ENCODE measurements around the gene S100A12. TPM values are rescaled to one million over a fixed set of nuclear protein-coding genes. Genes with fewer than 3 reads are reported as not detected.

S100A12 gene
- total and polyA plus RNA-seq, 9 donors: 0.70 to 2.4 (median 1.0) TPM; not detected in 2

DNA sequence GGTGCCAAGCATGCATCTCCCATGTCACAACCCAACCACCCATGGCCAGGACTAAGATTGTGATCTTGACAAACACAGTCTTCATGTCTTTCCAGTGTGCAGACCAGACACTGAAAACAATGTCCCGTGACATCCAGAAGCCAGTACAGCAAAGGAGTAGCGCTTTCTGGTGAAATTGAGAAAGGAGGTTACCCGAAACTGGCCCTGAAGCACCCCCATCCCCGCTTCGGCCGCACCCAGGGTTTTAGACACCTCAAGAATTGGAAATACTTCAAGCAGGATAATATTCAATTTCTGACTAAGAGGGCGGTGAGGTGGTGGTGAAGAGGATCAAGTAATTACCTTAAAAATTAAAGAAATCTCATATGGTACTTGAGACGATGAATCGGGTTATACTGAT is 26.0 kb upstream of the S100A12 start:
- no peaks in the 10 kb centered on the region for H3K9me3 ChIP-seq
- H3K27me3 ChIP-seq: no peaks in the 10 kb centered on the region
- no peak for DNase-seq
- TF ChIP-seq POLR2A (IDR thresholded peaks at IDR 0.05): no peak
- TF ChIP-seq, protein P1, sequence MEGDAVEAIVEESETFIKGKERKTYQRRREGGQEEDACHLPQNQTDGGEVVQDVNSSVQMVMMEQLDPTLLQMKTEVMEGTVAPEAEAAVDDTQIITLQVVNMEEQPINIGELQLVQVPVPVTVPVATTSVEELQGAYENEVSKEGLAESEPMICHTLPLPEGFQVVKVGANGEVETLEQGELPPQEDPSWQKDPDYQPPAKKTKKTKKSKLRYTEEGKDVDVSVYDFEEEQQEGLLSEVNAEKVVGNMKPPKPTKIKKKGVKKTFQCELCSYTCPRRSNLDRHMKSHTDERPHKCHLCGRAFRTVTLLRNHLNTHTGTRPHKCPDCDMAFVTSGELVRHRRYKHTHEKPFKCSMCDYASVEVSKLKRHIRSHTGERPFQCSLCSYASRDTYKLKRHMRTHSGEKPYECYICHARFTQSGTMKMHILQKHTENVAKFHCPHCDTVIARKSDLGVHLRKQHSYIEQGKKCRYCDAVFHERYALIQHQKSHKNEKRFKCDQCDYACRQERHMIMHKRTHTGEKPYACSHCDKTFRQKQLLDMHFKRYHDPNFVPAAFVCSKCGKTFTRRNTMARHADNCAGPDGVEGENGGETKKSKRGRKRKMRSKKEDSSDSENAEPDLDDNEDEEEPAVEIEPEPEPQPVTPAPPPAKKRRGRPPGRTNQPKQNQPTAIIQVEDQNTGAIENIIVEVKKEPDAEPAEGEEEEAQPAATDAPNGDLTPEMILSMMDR (IDR thresholded peaks at IDR 0.05): no peak
- no peak for TF ChIP-seq EP300 (IDR thresholded peaks at IDR 0.05)
- H3K4me3 ChIP-seq: no peak overlapping the region
- H3K27ac ChIP-seq: no peak overlapping the region
- intact Hi-C loops (cut with DNase I): no loop called here
- WGBS, 3 donors: 88 to 90% (median 90%) methylated on average over 9 of the region's 9 CpGs
- H3K4me1 ChIP-seq (ENCODE audit: insufficient read depth): no peaks in the 10 kb centered on the region
- H3K36me3 ChIP-seq: no peaks in the 10 kb centered on the region

DNA sequence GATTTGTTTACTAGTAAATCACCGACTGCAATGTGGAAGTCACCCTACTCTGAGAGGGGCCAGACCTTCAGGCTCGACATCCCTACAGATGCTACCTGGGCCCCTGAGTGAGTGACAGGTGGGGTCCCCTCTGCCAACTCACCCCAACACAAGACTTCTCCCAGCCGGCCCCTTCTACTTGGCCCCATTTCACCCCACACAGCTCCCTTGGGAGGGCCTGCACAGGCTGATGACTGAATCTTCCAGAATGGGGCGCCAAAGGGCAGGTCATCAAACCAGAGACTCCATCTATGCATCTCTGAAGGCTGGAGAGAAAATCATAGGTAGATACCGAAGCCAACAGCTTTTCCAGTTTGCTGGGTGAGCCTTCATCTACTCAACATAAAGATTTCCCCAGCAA is 24.8 kb upstream of the S100A12 start:
- Histone ChIP-seq H3K4me3 (no peak overlapping the region), H3K27ac (no peak overlapping the region), H3K36me3 (no peaks in the 10 kb centered on the region), H3K9me3 (no peaks in the 10 kb centered on the region), H3K27me3 (no peaks in the 10 kb centered on the region), H3K4me1 (ENCODE audit: insufficient read depth) (no peaks in the 10 kb centered on the region)
- WGBS, 3 donors: 59 to 66% (median 63%) methylated on average over 5 of the region's 5 CpGs
- TF ChIP-seq POLR2A (IDR thresholded peaks at IDR 0.05) (no peak), EP300 (IDR thresholded peaks at IDR 0.05) (no peak)
- TF ChIP-seq, protein P1 (IDR thresholded peaks at IDR 0.05): no peak
- DNase-seq: no peak
- intact Hi-C loops (cut with DNase I): no loop called here

DNA sequence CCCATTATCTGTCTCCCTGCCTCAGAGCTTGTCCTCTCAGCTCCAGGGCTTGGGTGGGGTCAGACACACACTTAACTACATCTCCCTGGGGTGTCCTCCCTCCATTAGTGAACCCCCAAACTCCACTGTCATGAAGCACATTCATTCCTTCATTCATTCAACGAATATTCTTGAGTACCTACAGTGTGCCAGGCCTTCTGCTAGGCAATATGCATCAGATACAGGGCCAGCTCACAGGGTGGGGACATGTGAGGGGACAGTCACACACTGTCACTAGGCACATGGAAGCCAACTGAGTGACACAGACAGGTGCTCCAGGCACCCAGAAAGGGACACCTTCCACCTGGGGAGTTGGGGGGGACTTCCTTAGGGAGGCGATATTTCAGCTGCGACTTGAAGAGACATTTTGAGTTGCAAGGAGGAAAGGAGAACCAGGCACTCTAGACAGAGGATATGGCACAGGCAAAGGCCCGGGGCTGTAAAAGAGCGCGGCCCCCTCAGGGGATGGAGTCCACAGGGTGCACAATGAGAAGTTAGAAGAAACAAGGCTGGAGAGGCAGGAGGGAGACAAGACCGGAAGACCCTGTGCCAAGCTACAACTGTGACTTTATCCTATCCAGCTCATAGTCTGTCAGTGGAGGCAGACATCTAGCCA is 24.1 kb upstream of the S100A12 start:
- no peaks in the 10 kb centered on the region for H3K9me3 ChIP-seq
- TF ChIP-seq, protein P1 (IDR thresholded peaks at IDR 0.05): no peak
- TF ChIP-seq EP300 (IDR thresholded peaks at IDR 0.05) (no peak), POLR2A (IDR thresholded peaks at IDR 0.05) (no peak)
- 86 to 92% (median 88%) methylated on average over 7 of the region's 7 CpGs for WGBS, 3 donors
- H3K36me3 ChIP-seq: no peaks in the 10 kb centered on the region
- H3K4me1 ChIP-seq (ENCODE audit: insufficient read depth): no peaks in the 10 kb centered on the region
- H3K4me3 ChIP-seq: no peak overlapping the region
- no peak overlapping the region for H3K27ac ChIP-seq
- intact Hi-C loops (cut with DNase I): no loop called here
- no peaks in the 10 kb centered on the region for H3K27me3 ChIP-seq
- no peak for DNase-seq

DNA sequence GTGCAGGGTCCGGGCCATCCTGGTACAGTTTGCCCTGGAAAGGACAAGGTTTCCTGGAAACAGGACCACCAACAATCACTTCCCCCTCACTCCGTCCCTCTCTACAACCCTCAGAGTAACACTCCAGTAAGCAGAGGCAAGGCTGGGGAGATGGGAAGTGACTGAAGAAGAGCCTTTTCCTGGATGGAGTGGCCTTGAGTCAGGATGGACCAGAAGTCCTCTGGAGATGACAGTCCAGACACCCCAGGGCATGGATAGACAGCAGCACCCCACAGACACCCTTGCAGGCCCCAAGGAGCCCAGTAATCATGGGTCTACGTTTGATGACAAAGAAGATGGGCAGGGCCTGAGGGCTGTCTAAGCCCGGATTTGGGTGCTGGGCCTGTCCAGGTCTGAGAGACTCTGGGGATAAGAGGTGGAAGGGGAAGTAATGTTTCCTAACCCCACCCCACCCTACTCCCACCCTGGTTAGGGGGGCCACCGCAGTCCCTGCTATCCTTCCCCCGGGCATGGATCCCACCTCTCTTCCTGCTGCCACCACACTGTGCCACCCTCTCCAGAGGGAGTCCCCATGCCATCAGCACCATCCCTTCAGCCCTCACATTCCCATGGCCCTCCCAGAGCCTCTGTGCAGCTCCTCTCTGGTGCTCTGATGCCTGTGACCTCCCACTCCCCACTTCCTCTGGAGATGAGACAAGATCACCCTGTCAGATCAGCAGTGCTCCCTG is 22.7 kb upstream of the S100A12 start:
- TF ChIP-seq, protein P1 (IDR thresholded peaks at IDR 0.05): no peak
- TF ChIP-seq POLR2A (IDR thresholded peaks at IDR 0.05) (no peak), EP300 (IDR thresholded peaks at IDR 0.05) (no peak)
- intact Hi-C loops (cut with DNase I): no loop called here
- Histone ChIP-seq H3K27me3 (no peaks in the 10 kb centered on the region), H3K4me1 (ENCODE audit: insufficient read depth) (no peaks in the 10 kb centered on the region), H3K36me3 (no peaks in the 10 kb centered on the region), H3K9me3 (no peaks in the 10 kb centered on the region), H3K4me3 (no peak overlapping the region), H3K27ac (no peak overlapping the region)
- no peak for DNase-seq
- 82 to 87% (median 84%) methylated on average over 6 of the region's 6 CpGs for WGBS, 3 donors
